IPS-NIHi11 (cell line): Measurements from ENCODE around the gene RYR3.
"Not testable (repeated sequence)": the region's sequence is repeated elsewhere in the genome, so short reads cannot be mapped to it uniquely, and the experiment has no call there.

Source experiments
- DNase-seq: peaks from one replicate; pipeline ENCODE4 v3.0.0; 2012; ENCODE audit warnings: mixed read lengths, low spot score

RYR3 gene

DNA sequence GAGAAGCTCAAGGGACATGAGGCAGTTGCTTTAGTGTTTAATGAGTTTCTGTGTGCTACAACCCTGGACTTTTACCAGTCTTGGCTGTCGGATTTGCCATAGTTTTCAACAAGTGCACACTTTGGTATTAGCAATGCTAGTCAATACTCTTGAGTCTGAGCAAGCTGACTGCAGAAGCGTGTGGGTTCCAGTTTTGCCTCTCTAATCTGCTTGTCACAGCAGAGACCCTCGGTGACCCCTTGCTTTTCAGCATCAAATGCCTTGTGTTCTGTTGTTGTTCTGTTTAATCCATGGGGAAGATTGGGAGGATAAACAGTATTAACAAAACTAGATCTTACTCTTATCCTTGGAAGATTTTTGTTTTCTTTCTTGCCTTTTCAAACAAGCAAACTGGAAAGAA is 463.2 kb downstream of the RYR3 start:
- no peak for DNase-seq

DNA sequence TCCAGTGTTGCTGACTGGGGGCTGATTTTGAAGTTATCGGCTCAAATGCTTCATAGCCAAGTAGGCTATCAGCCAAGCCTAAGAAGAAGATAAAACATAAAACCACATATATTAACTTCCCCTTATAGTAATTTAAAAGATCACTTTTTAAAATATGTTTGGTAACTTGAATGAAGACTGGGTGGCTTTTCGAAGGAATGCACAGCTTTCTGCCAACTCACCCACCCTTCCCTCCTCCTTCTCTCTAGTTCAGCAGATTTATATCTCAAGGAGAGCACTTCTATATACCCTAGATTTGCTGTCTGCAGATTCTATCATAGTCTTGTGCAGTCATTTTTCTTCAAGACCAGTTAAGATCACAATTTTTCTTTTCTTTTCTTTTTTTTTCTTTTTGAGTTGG is 468.1 kb downstream of the RYR3 start:
- DNase-seq = no peak

DNA sequence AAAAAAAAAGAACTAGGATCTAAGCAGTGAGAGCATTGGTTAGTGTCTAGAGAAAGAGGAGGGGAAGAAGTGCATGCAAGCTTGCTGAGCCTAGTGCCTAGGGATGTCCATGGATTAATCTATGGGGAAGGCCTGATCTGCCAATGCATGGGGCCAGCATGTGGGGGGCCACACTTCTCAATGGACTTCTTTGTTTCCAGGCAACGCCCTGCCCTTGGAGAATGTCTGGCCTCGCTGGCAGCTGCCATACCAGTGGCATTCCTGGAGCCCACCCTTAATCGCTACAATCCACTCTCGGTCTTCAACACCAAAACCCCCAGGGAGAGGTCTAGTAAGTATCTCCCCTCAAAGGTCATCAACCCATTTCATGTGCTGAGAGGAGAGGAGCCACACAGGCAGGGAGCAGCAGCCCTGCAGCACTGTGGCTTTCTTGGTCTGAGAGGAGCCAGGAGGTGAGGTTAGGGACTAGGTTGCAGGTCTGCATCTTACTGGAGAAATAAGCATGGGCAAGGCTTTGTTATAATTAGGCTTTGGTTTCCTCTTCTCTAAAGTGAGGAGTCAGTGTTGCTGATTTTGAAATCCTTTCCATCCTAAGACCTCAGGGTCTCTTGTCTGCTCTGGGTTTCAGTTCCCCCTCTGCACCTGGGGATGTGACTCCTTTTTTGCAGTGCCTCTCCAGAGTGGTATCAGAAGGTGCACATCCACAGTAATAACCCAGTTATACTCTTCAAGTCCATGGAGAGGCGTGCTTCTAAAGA is 469.4 kb downstream of the RYR3 start:
- no peak for DNase-seq

DNA sequence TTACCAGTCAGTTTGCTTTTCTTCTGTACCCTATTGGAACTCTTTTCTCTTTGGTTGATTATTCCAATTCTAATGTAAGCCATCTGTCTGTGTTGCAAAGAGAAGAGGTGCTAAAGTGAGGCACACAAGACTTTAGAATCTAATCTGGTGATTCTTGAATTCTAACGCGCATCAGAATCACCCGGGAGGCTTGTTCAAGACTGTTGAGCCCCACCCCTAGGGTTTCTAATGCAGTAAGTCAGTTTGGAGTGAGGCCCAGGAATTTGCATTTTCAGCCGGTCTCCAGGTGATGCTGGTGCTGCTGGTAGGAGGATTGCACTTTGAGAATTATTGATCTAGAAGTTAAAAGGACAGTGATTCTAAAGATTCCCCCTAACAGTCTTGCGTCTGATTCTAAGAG is 472.2 kb downstream of the RYR3 start:
- DNase-seq = no peak

DNA sequence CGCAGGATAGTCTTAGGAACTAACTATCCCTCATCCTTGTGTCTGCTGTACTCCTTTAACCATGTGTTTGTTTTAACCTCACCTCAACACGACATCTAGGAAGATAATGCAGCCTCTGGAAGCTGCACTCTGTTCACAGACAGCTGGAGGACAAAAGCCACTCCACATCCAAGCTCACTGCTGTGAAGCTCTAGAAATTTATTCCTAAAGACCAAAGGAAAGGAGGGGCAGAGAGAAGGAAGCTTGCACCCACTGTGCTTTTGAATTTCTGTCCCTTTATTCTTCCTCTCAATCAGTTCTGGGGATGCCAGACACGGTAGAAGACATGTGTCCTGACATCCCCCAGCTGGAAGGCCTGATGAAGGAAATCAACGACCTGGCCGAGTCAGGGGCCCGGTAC is 474.6 kb downstream of the RYR3 start:
- no peak for DNase-seq

DNA sequence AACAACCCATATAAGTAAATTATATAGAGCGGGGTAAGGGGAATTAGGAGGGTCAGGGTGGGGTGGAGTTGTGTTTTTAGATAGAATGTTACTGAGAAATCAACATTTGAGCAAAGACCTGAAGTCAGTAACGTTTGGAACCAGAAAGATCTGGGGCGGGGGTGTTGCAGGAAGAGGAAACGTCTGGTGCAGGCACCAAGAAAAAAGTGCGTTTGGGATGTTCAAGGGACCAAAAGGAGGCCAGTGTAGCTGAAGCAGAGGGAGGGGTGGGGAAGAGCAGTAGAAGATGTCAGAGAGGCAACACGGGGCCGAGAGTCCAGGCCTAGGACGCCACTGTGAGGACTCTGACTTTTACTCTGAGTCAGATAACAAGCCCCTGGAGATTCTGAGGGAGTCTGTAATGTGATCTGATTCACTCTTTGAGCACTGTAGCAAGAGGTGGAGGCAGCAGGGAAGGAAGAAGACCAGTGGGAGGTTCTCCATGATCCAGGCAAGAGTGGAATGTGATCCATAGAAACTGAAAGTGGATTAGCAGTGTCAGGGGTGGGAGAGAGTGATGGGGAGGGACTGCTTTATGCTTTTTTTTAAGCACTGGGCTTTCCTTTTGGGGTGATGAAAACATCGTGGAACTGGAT is 478.3 kb downstream of the RYR3 start:
- DNase-seq = no peak

DNA sequence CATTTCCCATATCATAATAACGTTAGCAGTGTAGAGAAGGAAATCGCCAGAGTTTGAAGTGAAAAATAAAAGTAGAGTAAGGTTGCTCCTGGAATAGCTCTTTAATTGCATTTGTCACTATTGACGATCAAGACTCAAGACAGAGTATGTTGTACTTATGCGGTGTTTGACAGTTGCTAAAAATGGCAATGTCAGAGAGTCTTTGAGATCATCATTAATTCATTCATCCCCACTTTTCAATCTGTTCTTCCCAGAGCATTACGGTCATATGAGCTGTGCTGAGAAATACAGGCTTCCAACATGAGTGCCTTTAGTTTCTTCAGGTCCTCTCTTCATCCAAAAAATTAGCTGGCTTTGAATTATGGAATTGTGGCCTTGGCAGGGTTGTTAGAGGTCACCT is 483.7 kb downstream of the RYR3 start:
- no peak for DNase-seq

DNA sequence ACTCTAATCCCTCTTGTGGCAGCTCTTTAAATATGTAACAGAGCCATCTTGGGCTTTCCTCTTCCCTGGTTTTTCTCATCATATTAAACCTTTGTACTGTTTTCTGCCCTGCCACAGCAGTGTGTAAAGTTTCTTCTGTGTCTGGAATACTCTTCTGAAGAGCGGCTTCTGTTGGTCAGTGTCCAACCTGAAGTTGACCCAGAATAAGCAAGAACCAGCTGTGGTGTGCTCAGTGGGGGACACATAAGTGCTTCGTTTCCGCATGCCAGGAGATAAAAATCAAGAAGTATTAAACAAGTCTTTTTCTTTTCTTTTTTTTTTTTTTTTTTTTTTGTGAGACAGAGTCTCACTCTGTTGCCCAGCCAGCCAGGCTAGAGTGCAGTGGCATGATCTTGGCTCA is 484.3 kb downstream of the RYR3 start:
- no peak for DNase-seq

DNA sequence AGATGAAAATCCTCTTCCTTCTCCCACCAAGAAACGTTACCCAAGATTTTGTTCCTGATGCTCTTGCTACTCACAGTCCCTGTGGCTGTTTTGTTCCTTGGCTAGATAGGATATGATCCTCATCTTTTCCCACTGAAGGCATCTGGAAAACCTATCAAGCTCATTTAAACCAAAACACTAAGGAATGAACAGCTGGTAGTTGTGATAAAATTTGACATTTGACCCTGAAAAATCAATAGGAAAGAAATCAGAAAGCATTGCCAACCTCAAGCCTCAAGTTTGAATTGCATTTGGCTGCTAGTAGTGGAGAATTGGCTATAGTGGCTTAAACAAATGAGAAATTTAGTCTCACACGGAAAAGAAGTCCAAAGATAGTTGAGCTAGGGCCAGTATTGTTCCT is 486.9 kb downstream of the RYR3 start:
- no peak for DNase-seq

DNA sequence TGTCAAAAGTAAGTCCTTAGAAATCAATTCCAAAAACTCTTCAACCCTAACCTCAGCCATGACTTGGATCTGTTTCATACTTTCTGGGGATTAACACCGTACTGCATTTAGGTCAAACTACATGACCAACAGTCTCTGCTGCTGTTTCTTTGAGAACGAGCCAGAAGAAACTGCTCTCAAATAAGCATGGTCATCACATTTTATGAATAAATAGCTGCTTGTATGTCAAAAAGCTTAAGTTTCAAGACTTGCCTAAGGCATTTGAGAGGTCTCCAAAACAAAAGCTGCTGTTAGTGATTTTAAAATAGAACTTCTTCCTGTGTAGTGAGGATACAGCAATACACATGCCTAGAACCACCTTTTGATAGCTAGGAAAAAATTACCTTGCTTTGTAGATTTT is 491.2 kb downstream of the RYR3 start:
- no peak for DNase-seq

DNA sequence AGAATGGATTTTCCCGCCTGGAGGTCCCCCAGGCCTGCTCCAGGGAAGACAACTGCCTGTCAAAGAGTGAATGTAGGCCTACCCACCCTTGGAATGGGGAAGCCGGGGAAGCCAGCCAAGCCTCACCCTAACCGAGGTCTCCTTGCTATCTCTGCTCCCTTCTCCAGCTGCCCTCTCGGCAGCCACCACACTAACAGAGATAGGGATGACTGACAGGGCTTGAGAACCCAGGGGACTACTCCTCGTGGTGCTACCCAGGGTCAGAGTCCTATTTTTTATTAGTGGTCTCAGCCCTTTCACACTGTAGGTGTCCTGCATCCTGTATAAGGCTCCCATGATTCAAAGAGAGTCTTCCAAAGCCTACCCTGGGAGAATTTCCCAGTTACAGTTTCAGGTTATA is 496.9 kb downstream of the RYR3 start:
- no peak for DNase-seq

DNA sequence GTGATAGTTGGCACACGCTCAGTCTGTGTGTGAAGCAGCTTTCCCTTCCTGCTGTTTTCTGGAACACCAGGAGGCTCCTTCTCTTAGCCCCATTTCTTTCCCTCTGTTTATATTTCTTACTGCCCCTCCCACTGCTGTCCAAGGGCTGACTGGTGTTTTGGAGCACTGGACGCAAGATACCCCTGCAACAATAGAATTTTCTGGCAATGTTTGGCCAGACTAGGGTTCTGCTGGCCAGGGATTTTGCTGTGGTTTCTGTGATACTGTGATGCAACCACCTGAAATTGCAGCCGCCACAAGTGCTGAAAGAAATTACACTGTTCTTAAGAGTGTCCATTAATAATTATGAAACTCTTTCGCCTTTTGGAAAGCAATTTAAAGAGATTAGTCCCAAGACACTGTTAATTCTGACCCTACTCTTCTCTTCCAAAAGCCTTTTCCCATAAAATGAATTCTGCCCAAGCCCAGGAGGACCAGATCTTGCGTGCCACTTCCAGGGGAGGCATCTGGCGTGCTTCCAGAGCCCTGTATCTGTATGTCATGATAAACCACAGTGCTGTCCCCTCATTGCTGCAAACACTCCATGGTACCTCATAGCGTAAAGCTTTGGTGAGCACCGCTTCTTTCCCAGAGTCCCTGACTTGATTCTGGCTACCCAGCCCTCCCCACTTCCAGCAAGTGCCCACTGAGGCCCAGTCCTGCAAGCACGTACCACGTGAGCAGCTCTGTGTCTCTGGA is 498.1 kb downstream of the RYR3 start:
- no peak for DNase-seq

DNA sequence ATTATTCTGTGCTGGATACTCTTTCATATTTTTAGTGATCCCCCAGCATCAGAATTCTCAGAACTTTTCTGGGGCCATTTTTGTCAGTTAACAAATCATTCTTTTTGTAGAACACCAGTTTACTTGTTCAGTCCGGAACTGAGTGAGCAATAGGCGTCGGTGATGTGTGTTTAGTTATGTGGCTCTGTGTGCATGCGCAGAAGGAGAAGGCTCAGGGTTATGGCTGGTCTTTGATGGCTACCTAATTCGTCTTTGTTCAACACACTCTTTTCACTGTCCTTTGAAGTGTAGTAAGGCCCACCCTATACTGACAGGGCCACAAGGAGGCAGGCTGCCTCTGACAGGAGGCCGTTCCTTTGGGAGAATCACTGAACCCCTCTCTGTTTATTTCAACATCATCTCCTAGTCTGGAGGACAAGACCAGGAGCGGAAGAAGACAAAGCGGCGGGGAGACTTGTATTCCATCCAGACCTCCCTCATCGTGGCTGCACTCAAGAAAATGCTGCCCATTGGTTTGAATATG is 499.4 kb downstream of the RYR3 start:
- DNase-seq = no peak

DNA sequence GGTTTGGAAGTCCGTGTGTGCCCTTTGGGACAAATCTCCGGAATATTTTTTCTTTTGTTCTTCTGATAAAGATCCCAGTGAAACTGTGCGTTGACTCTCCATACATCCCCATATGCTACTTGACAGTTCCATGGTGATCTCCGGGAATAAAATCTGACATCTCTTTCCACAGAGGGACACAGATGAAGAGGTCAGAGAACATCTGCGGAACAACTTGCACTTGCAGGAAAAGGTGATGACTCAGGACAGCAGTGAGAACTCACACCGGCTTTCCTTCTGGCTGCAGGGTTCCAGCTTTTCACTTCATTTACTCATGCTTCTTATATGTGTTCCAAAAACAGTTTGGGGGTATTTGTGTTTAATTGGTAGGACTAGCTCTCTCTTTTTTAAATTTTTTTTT is 500.0 kb downstream of the RYR3 start:
- no peak for DNase-seq

DNA sequence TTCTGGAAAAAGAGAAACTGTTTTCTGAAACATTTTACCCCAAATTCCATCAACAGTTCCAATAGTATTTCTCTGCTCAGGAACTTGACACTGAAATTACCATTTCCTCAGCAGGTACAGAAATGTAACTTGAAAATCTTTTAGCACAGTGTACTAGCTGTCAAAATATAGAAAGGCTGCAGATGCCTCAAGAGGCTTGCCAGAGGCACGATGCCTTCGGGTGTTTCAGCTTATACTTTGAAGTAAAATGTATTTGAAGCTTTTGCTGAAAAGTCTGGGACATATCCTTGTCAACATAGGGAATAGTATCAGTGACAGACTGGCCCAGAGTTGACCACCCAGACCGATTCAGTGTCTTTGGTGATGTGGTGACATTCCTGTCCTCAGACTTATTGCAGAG is 503.1 kb downstream of the RYR3 start:
- DNase-seq = no peak

DNA sequence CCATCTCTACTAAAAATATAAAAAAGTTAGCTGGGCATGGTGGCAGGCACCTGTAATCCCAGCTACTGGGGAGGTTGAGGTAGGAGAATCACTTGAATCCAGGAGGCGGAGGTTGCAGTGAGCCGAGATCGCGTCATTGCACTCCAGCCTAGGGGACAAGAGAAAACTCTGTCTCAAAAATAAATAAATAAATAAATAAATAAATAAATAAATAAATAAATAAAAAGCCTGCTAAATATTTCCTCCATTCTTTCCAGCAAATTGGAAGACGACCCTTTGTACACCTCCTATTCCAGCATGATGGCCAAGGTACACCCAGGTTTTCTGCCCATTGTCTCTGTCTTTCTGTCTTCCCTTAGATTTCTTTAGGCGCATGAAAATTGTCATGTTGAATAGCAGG is 508.7 kb downstream of the RYR3 start:
- not testable (repeated sequence) for DNase-seq

DNA sequence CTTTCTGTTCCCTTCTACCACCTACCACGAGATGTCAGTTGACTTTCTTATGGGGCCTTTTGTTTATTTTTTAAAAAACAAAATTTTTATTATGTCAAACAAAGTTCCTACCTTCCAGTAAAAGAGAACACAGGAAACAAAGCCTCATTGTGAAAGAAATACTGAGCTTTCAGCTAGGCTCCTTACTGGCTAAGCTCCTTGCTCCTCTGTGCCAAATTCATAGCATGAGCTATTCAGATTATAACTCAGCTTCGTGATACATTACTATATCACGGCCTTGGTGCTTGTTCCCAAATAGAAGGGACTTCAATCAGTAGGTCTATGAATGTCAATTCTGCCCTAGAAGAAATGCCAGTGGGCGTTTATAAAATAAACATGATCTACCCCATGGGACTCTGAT is 511.7 kb downstream of the RYR3 start:
- no peak for DNase-seq

DNA sequence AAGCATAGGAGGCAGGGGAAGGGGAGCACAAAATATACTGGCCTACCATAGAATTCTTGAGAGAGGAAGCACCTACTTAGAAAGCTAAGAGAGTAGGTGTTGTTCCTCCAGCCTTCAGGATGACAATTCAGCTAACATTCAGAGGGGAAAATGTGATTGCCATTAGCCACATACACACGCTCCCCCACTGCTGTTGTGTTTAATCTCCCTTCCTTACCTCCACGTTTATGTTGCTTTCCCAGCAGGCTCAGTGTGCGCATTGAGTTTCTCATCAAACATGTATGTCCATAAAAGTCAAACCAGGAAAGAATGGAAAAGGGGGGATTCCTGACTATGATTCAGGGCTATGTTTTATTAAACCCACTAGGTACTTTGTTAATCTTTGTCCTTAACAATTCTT is 512.4 kb downstream of the RYR3 start:
- no peak for DNase-seq

DNA sequence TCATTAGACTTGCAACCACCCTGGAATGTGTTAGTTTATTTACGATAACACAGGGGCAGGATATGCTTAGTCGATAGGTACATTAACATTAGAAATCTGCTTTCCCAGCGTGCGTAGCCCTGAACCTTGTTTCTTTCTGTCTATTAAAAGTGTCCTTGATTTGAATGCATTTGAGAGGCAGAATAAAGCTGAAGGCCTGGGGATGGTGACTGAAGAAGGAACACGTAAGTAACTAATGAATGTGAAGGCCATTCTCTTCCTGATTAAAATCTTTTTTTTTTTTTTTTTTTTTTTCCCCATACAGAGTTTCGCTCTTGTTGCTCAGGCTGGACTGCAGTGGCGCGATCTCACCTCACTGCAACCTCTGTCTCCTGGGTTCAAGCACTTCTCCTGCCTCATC is 514.7 kb downstream of the RYR3 start:
- no peak for DNase-seq

DNA sequence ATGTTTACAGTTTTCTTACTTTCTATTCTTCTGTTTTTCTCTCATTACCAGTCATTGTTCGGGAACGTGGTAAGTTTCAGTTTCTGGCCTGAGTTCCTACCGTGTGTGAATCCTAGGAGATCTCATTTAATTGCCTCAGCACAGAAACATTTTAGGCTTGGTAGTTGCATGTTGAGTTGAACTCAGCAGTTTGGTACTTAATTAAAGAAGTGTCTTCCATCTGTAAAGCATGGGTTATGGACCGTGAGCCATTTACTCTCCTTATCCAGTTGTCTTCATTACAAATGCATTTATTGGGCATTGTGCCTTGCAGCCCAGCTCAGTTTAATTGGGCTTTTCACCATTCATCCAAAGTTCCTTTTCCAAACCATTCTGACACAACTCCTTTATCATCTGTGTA is 515.4 kb downstream of the RYR3 start:
- DNase-seq = no peak

DNA sequence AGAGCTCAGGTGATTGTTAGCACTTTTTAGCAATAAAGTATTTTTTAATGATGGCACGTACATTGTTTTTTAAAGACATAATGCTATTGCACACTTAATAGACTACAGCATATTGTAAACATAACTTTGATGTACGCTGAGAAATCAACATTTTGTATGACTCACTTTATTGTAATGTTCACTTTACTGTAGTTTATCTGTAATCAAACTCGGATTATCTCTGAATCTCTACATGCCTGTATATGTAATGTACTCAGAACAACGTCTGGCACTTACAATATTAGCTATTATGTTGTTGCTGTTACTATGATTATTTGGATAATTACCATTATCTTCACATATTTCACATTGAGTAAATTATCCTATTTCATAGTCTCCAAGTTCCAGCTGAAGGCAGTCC is 519.6 kb downstream of the RYR3 start:
- DNase-seq = no peak

DNA sequence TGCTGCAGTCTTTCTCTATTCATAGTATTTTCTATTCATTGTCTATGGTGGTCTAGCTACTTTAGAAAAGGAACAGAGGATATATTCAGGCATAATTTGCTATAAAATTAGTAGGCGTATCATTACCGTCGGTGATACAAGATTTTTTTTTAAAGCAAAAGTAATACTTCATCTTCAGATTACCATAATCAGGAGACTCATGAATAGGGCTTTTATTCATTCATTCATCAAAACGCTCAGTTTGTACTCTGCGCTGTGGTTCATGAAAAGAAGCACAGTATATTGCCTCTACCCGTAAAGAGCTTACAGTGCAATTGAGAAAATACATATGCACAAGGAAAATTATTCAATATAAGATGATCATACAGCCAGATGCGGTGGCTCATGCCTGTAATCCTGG is 520.9 kb downstream of the RYR3 start:
- no peak for DNase-seq
